Activated CD8-positive, alpha-beta memory T cell treated with anti-CD3 and anti-CD28 coated beads, Interleukin-2, amount 50 U/mL, for 24 hours (primary cell): ENCODE results near the gene ADGRL3.

Experiments
- DNase-seq: peaks from one replicate; pipeline ENCODE4 v3.0.0-alpha.2; 2020; ENCODE audit errors: extremely low read depth

Gene ADGRL3

GRCh38 chr4:61549336-61549735 lies 349.2 kb downstream of the ADGRL3 start:
- no peak for DNase-seq

DNA sequence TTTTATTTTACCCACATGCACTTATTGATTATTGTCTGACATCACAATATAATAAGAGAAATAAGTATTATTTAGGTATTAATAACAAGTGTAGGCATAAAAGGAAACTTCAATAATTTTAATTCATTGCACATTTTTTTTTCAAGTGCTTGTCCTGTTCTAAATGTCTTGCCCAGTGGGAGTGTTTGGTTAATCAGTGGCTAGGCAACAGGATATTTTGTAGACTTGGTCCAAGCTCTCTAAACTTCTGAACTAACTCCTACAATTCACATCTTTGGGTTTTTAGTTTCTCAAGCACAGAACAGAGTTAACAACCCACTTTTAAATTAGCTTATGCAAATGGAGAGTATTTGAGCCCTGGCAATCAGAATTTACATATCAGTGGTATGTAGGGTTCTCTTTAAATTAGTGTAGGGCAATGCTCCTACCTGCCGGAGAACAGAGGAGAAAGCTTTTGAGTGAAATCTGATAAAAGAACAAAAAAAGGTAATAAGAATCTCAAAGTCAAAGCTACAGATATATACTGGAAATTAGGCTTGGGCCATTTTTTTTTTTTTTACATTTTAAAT lies 353.5 kb downstream of the ADGRL3 start:
- DNase-seq, result no peak

DNA sequence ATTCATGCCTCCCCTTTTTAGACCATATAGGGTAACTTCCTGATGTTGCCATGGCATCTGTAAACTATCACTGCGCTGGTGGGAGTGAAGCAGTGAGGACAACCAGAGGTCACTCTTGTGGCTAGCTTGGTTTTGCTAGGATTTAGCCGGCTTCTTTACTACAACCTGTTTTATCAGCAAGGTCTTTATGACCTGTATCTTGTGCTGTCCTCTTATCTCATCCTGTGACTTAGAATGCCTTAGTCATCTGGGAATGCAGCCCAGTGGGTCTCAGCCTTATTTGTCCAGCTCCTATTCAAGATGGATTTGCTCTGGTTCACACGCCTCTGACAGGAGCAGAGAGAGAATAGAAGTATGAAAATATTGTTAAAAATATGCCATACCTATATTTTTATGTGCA lies 355.7 kb downstream of the ADGRL3 start:
- no peak for DNase-seq

GRCh38 chr4:61556277-61556676 lies 356.2 kb downstream of the ADGRL3 start:
- DNase-seq, result no peak

DNA sequence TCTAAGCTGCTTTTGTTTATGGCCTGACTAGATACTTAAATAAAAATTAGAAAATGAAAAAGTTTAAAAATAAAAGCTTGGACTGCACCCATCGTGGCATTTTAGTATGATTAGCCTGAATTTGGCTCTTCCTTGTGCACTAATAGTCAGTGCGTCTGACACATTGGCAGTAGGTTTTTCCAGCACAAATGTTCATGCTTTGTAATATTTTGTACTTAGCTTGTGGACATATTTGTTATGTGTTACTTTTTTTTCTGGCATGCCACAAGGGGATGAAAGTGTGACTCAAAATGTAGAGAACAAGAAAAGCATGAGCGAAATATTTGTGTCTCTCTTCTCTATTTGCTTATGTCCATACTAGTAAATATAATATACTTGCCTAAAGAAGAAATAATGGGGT lies 359.3 kb downstream of the ADGRL3 start:
- no peak for DNase-seq

GRCh38 chr4:61561028-61561427 lies 360.9 kb downstream of the ADGRL3 start:
- no peak for DNase-seq

DNA sequence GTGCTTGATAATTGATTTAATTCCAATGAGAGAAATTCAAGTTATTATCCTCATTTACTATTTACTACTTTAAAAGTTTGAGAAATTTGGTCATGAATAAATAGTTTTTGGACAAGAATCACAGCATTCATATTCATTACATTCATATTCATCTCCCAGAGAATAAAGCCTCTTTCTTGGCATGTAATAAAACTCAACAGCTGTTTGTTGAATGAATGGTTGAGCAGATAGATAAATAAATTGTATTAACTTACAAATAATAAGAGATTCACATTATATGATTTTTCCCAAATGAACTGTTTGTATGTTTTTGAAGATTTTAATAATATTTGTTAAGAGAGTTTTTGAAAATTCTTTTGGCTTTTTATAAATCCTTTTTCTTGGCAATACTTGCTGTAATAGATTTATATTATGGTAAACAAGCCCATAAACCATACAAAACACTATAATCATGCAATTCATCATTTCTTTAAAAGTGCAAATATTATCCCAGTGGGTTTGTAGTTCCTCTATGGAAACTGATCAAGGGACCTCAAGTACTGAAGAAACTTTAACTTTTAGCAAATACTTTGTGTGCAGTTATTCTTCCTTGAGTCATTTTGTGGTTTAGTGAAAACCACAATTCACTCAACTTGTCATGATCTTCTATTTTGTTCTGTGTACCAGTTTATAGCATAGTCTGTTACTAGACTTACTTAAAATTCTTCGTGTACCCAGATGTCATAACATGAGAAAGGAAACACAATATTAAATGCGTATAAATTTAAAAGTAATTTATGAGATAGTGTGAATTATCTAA lies 371.8 kb downstream of the ADGRL3 start:
- no peak for DNase-seq

- no peak for DNase-seq
Measured at GRCh38 chr4:61575796-61576195, 375.7 kb downstream of the ADGRL3 start.

GRCh38 chr4:61579786-61580185 lies 379.7 kb downstream of the ADGRL3 start:
- no peak for DNase-seq

DNA sequence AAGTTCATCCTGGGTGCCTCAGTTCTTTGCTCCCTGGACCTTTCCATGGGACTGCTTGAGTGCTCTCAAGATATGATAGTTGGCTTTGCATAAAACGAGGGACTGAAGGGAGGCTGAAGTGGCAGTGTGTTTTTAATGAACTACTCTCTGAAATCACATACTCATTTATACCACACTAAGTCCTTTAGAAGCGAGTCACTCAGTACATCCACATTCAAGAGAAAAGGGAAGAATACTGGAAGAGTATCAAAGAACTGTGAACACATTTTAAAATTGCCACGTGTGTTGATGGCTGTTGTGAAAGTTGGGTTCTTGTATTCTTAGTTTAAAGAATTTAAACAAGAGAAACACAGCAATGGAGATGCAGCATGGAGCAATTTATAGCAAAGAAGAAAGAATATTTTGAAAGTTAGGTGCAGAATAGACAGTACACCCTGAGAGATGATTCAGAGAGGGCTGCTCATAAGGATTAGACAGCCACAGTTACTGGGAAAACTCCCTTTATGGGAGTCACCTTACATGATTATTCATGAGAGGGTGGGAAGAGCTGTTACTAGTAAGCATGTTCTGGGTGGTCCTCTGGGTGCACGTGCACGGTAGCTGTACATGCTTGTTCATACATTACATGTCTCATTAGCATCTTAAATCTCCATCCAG lies 380.7 kb downstream of the ADGRL3 start:
- DNase-seq, result no peak

GRCh38 chr4:61583696-61584095 lies 383.6 kb downstream of the ADGRL3 start:
- DNase-seq, result no peak

GRCh38 chr4:61588621-61589402 lies 388.7 kb downstream of the ADGRL3 start:
- DNase-seq, result no peak

- DNase-seq, result no peak
Measured at GRCh38 chr4:61590881-61591280, 390.8 kb downstream of the ADGRL3 start.

- no peak for DNase-seq
Measured at GRCh38 chr4:61596606-61597340, 396.6 kb downstream of the ADGRL3 start.

DNA sequence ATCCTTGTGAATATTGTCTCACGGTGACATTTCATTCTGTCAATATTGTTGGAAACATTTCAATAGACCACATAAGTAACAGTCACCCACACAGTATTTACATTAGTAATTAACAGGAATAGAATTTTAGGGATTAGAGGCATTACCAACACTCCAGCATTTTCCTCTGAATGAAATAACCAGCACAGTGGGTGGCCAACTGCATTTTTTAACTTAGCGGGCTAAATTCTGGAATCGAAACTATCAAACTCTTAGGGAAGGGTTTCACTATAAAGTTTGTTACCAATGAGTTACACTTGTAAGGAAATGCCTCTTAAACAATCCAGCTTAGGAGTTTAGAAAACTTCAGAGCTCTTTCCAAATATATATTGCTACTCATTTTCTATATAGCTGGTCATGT lies 403.0 kb downstream of the ADGRL3 start:
- DNase-seq, result no peak

DNA sequence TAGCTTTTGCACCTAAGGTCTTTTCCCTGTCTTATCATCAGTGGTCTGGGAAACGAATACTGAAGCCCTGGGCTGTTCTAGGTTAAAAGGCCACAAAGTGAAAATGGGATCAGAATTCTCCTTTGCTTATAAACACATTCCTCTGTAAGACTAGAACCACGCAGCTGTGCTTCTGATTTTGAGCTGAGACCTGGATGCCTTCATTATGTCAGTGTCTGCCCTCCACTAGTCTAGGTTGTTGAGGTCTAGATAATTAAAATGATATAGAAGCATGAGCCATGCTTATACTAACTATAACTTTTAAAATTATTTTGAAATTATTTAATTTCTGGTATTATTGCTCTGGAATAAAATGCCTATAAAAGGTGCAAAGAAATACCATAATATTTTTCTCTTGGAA lies 403.9 kb downstream of the ADGRL3 start:
- DNase-seq, result no peak

DNA sequence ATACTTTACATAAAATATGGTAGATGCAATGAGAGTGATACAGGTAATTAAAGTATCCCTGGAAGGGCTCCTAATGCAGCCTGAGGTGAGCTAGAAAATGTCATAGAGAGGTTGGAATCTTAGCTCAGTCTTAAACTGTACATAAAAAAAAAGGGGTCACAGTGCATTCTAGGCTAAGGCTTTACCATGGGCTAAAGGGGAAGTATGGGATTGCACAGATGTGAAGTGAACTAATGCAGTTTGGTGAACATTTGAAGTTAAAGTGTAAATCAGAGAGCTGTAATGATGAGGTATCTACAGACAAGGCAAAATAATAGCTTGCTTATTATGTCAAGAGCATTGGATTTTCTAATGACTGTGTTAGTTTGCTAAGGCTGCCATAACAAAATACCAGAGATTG lies 405.9 kb downstream of the ADGRL3 start:
- no peak for DNase-seq

DNA sequence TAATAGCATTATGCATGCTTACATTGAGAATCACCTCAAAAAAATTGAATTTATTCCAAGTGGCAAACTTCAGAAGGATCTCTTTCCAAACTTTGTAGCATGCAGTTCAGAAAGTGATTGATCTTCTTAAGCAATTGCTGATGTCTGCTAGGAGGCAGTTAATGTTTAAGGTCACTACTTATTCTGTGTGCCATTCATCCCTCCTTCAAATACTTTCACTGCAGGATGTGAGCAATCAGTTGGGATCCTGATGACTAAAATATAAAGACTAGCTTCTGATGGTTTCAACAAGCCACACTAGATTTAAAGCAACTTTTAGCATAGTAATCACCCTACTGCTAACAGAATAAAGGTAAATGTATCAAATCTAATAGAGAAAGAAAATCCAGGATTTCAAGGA lies 414.1 kb downstream of the ADGRL3 start:
- no peak for DNase-seq

DNA sequence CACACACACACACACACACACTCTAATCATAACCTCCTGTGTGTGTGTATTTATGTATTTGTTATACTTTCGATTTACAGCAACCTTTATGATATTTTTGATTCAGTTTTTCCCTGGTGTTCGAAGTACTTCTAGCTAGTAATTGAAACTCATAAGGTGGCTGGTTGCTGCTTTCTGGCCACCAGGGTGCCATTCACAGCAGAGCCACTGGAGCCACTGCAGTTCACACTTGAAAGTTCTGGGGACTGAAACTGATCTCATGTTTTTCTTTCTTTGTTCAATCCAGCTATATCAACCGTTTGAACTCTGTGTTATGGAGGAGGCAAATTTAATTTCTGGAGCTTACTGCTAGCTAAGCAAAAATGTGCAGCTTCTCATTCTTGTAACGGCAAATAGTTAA lies 419.4 kb downstream of the ADGRL3 start:
- DNase-seq, result no peak

DNA sequence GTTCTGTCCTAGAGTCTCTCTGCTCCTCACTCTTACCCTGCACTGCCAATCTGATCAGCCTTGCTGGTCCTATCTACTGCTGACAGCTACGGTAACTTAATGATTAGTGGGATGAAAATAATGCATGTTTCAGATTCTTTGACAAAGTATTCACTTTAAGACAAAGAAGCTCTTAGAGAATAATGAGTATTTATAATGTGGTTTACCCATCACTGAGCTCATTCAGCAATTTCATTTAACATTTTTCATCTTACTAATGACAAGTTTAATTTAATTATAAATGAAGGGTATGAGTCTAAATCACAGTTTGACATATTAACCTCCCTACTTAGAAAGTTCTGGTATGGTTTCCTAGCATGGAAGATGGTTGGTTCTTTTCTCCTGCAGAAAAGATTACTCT lies 428.2 kb downstream of the ADGRL3 start:
- DNase-seq, result no peak

DNA sequence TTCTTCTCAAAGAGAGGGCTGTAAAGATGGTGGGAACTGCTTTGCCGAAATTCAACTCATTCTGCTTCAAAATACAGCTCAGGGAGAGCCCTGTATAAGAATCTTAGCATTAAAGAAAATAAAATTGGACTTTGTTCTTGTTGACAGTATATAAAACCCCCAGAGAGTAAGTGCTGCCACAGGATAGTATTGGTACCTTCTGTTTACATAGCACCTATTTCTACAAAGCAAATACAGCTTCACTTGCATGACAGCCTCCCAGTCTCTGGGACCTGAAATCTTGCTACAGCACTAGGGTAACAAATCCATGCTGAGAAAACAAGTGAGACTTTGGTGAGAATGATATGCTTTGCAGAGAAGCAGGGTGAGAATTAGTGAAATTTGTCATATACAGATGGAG lies 428.6 kb downstream of the ADGRL3 start:
- DNase-seq, result no peak

DNA sequence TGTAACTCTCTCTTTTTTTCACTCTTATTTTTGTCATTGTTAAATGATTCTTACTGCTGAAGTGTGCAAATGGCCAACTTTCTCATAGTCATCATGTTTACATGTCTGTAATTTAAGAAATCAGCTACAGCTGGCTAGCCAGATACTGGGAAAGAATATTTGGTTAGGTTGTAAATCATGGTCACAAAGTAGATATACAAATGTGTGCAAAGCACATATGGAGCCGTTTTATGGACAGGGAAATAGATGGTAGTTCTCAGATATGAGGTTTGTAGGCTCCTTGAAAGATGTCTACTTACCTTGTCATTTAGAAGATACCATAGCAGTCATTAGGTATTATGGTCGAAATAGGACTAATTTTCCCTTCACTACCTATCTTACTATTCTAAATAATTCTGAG lies 430.4 kb downstream of the ADGRL3 start:
- DNase-seq, result no peak
